GM19023 (cell line): ENCODE results near the gene DDR1.

Source experiments
- ATAC-seq: cut with Tn5 transposase; IDR thresholded peaks from one replicate; pipeline ENCODE4 v1.9.1; 2021; ENCODE audit warnings: mild to moderate bottlenecking, moderate library complexity; ENCODE audit not compliant: unreplicated experiment

Gene DDR1

GRCh38 chr6:30883685-30884520, at the start of gene DDR1:
Gene DDR1 (plus strand): TSS chr6:30884519. CDS start chr6:30888730, 4,211 bp downstream.
- no peak for ATAC-seq

DNA sequence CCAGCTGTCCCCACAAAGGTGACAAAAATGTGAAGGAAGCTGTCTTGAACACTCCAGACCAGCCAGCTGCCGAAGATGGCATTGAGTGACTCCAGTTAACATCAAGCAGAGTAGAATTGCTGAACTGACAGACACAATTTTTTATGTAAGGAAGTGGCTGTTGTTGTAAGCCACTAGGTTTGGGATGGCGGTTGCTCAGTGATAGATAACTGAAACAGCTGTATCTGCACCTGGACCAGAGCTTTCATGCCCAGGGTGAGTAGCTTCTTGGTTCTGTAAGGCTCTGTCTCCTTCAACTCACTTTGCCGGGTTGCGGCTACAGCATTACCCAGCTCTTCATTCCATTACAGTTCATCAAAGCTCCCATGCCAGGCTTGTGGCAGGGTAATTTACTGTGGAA, 49.7 kb upstream of the DDR1 start:
- ATAC-seq = no peak

DNA sequence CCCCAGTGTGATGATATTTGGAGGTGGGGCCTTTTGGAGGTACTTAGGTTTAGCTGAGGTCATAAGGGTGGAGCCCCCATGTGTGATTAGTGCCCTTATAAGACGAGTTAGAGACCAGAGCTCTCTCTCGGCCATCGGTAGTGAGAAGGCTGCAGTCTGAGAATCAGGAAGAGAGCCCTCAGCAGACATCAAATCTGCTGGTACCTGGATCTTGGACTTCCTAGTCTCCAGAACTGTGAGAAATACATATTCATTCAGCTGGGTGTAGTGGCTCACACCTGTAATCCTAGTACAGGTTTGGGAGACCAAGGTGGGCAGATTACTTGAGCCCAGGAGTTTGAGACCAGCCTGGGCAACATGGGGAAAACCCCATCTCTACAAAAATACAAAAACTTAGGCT, 48.7 kb upstream of the DDR1 start:
- ATAC-seq = no peak

DNA sequence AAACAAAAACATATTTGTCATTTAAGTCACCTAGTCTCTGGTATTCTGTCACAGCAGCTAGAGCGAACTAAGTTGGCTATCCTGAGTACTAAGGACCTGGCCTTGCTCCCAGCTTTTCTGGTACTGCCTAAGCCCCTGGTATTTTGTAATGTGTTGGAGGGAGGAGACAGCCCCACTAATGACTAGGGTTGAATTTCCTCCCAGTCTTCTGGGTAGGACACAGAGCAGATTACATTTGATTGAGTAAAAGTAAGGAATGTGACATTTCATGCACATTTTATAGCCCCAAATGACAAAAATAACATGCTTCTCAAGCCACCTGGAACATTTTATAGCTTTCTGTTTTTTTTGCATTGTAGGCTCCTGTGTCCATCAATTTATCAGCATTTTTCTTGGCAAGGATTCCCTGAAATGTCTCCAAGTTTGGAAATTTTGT, 47.9 kb upstream of the DDR1 start:
- no peak for ATAC-seq

DNA sequence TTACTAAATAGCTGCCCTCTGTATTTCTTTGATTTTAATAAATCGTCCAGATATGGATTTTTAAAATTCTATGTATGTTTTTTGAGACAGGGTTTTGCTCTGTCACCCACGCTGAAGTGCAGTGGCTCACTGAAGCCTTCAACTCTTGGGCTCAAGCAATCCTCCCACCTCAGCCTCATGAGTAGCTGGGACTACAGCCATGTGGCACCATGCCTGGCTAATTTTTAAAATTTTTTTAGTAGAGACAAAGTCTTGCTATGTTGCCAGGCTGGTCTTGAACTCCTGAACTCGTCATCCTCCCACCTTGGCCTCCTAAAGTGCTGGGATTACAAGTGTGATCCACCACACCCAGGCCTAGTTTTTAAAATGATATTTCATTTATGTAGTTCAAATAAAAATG, 47.4 kb upstream of the DDR1 start:
- no peak for ATAC-seq

DNA sequence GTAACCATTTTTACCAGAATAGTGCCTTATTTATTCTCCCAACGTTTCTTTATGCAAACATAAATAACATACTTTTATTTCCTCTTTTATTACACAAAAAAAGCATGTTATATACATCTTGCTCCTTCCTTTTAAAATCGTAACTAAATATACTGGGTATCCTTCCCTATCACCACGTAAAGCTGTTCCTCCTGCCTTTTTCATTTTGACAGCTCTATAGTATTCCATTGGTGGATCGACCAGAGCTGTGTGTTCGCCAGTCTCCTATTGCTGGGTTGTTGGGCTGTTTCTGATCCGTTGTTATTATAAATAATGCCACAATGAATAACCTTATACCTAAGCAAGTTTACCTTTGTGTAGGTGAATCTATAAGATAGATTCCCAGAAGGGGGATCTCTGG, 46.9 kb upstream of the DDR1 start:
- no peak for ATAC-seq

DNA sequence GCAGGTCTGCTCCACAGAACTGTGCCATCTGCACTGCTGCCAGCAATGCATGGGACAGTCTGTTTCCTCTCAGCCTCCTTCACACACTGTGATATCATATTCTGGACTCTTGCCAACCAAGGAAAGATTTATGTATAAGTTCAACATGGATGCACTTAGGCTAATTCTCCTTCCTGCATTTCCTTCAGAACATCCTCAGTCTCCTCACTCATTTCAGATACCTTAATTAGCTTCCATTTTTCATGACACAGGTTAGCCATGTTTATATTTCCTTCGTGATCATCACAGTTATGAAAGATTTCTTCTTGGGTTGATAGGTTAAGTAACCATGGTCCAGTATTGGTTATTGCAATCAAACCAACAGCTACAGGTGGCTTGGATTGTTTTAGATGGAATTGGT, 46.4 kb upstream of the DDR1 start:
- ATAC-seq = no peak

GRCh38 chr6:30839671-30840070, 44.6 kb upstream of the DDR1 start:
- no peak for ATAC-seq

GRCh38 chr6:30840084-30840934, 44.0 kb upstream of the DDR1 start:
- ATAC-seq = no peak

- no peak for ATAC-seq
These were observed 43.2 kb upstream of the DDR1 start for GRCh38 chr6:30840935-30841643.

GRCh38 chr6:30841644-30842504, 42.4 kb upstream of the DDR1 start:
- no peak for ATAC-seq

GRCh38 chr6:30842754-30843610, 41.3 kb upstream of the DDR1 start:
- ATAC-seq = no peak

GRCh38 chr6:30843611-30843998, 40.7 kb upstream of the DDR1 start:
- ATAC-seq = no peak

- ATAC-seq = no peak
These were observed 40.2 kb upstream of the DDR1 start for GRCh38 chr6:30844118-30844535.

DNA sequence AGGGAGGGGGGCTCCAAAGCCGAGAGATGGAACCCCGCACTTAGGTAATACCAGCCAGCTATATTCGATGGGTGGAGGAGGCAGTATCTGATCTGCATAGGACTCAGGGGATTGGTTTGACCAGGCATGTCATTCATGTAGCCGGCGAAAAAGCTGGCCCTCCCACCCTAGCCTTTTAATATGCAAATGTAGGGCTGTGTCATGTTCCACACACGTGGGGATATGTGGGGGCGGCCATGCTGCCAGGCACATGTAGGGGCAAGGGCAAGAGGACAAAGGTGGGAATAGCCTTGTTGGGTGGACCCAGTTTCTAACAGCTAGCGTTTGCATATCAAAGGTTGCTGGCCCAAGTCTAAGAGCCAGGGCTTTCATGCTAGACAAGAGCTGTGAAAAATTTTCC, 39.1 kb upstream of the DDR1 start:
- no peak for ATAC-seq

- ATAC-seq = no peak
These were observed 36.8 kb upstream of the DDR1 start for GRCh38 chr6:30847421-30847970.

DNA sequence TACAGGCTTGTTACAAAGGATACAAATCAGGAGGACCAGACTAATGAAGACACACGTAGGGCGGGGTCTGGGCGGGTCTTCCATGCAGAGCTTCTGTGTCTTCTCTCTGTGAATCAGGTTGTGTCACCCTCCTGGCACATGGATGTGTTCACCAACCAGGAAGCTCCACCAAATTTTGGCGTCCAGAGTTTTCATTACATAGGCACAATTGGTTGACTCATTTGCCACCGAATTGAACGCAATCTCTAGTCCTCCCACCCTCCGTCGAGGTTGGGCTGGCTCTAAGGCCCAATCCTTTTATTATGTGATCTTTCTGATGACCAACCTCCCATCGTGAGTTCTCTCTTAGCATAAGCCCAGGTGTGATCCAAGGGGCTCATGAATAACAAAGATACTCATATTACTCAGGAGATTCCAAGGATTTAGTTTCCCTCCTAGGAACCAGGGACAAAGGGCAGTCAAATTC, 36.3 kb upstream of the DDR1 start:
- no peak for ATAC-seq

DNA sequence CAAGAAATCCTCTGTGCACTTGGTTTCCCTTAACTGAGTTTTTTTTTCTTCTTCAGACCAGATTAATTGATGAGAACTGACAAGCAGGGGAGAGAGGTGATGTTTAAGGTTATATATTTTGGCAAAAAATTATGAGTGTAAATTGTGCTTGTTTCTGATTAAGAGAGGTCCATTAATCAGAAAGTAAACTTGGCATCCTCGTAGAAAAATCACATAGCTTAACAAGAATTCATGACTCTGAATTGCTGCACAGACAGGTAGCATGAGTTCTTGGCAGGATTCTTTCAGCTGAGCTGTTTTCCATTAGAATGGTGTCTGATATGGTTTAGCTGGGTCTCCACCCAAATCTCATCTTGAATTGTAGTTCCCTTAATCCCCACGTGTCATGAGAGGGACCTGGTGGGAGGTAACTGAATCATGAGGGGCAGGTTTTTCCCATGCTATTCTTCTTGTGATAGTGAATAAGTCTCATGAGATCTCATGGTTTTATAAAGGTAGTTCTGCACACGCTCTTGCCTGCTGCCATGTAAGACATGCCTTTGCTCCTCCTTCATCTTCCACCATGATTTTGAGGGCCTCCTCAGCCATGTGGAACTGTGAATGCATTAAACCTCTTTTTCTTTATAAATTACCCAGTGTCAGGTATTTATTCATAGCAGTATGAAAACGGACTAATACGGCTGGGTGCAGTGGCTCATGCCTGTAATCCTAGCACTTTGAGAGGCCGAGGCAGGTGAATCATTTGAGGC, 34.2 kb upstream of the DDR1 start:
- ATAC-seq = no peak
